Right renal pelvis (tissue), 4 donors: ENCODE results near the gene WDR59. TPM values are rescaled to one million over a fixed set of nuclear protein-coding genes. Genes with fewer than 3 reads are reported as not detected.

ENCODE experiments used
- DNase-seq, 4 donors: peaks; one replicate each; pipeline ENCODE4 v3.0.0-alpha.2; 2013; ENCODE audit warnings: low read depth in 4 of 4, low spot score in 3 of 4, missing footprints in 1 of 4
- polyA plus RNA-seq, 4 donors: library from polyadenylated mRNA; unstranded; fragments of 120-200 nt; gene quantifications; one replicate each; pipeline ENCODE4 v1.2.1, GENCODE V29; 2013; ENCODE audit not compliant: insufficient read length in 4 of 4

WDR59 gene
- polyA plus RNA-seq, 4 donors = 72.5 to 101 (median 83.6) TPM

DNA sequence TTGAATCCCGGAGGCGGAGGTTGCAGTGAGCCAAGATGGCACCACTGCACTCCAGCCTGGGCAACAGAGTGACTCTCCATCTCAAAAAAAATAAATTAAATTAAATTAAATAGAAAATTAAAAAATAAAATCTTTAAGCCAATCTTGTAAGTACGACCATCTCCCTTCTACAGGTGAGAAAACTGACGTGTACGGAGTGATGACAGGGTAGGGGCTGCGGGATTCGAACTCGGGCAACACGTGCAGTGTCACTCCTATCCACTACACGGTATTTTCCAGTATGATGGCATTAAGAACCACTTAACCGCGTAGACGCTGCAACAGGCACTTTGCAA lies 762 bp downstream of the WDR59 start:
- no peak for DNase-seq

DNA sequence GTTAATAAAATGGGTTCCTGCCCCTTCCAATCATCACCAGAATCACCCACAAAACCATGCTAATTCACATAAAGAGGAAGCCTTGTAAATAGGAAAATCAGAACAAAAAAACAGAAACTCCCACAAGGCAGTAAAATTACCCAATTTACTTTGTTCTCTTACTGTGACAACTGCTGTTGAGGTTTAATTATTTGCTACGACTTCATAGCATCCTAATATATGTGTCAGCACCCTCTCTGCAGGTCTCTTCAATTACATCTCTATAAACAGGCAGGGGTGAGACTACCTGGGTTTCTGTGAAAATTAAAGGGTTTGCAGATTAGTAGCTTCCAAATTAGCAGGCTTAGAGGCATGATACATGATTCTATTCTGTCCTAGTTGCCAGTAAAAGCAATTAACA lies 2.7 kb downstream of the WDR59 start:
- no peak for DNase-seq

- no peak for DNase-seq
These were observed 9.3 kb downstream of the WDR59 start for GRCh38 chr16:74975591-74975990.

- DNase-seq = no peak
These were observed 11.6 kb downstream of the WDR59 start for GRCh38 chr16:74973304-74973703.

- DNase-seq = no peak
These were observed 30.2 kb downstream of the WDR59 start for GRCh38 chr16:74954763-74955162.

GRCh38 chr16:74951681-74952080 lies 33.2 kb downstream of the WDR59 start:
- no peak for DNase-seq

DNA sequence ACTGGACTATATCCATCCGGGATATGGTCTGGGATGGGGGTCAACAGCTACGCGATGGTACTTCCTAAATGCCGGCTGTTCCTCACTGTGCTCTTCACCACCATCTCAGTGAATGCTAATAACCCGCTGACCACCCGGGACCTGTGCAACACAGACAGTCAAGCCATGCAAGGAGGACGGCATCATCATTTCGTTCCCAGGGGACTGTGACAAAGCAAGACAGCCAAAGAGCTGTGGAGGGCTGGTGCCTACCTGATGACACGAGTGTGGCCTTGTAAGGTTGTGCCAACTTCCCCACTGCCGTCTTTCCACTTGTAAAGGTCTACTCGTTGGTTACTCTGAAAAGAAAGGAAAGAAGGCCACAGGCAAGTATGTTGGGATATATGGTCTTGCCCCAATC lies 33.7 kb downstream of the WDR59 start:
- no peak for DNase-seq

DNA sequence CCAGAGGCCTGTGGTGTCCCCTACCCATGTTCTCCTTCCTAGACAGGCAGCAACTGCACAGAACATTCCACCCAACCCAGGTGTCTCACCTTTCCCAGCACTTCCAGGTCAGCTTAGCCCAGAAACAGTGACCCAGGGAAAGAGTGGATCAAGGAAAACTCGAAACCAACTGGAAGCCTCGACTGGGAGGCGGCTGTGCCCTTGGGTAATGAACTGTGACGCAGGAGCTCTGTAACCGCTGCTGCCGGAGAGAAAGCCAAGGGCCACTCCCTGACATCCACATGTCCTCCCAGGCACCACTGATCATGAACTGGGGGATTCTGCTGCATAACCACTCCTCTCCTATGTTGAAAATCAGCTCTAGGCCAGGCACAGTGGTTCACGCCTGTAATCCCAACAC lies 34.4 kb downstream of the WDR59 start:
- DNase-seq = peak in 1 of 4 donors; percentile 22

DNA sequence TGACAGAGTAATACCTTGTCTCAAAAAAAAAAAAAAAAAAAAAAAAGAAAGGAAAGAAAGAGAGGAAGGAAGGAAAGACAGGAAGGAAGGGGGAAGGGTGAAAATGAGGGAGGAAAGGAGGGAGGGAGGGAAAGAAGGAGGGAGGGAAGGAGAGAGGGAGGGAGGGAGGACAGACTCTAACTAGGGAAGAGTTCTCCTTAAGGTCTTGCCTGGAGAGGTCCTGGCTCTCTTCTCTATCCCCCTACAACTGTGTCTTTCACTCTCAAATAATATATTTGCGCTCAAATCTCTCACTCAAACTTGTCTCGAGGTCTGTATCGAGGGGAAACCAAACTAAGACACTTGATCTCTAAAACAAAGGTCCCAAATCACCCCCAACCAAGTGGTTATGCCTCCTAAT lies 35.6 kb downstream of the WDR59 start:
- no peak for DNase-seq

DNA sequence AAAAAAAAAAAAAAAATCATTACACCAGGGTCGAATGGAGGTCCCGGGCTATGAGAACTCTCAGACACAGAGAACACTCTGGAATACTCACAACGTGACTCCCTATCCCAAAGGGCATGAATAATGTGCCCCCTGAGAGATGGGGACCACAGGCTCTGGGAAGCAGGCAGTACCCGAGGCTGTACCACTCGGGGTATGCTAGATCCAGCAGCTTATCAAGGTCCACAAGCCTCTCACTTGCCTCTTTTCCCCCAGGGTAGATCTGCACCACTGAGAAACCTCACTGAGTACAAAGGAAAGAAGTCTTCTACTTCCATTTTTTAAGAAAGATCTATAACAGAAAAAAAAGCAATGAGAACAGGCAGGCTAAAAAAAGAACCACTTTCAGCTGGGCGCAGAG lies 40.5 kb downstream of the WDR59 start:
- DNase-seq = no peak

DNA sequence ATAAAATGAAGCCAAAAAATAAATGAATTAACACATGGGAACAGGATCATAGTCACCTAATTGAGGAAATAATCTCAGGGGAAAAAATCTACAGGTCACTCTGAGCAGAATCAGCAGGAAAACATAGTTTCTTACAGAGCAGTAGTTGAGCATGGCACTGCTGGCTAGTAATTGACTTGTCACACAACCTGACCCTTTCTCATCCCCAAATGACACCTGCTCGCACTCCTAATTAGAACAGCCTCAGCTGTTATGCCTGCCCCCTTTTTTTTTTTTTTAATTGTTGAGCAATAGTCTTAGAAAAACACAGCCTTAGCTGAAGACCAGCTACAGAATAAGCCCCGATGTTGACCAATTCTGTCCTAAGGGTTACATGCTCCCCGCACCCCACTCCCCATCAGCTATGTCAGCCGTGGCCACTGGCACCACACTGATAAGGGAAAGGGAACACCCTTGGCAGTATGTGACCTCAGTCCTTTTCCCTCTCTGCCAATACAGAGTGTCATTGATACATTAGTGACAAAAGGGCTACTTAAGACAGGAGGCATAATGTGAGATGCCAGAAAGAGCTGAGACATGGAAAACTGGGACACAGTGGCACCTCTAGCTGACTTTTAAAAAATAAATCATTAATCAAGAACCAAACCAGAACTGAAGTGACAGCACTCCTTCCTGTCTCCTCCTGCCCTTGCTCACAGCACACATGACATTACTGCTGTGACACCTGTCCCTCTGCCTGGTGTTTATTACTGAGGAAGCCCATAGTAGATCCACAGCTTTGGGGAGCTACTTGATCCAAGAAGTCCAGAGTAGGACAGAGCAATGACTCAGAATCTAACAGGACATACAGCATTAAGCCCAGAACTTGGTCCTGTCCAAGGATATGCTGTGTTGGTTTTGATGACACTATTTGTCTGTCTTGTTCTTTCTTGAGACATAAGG lies 41.7 kb downstream of the WDR59 start:
- no peak for DNase-seq

DNA sequence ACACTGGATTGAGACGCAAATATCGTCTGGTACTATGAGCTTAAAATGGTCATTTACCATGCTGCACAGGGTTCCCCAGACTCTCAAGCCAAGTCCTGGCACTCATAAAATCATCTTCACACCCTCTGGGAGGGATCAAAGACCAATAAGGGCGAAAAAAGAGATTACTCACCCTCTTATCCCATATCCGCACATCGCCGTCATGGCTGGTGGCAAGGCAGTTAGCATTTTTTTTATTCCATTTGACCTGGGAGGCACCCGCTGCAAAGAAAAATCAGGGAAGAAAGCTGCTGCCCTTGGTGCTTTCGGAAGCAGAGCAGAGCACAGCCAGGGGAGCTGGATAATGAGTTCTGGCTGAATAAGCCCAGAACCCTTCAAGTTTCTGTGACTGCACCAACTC lies 42.4 kb downstream of the WDR59 start:
- no peak for DNase-seq

- DNase-seq = no peak
These were observed 45.2 kb downstream of the WDR59 start for GRCh38 chr16:74939688-74940087.

DNA sequence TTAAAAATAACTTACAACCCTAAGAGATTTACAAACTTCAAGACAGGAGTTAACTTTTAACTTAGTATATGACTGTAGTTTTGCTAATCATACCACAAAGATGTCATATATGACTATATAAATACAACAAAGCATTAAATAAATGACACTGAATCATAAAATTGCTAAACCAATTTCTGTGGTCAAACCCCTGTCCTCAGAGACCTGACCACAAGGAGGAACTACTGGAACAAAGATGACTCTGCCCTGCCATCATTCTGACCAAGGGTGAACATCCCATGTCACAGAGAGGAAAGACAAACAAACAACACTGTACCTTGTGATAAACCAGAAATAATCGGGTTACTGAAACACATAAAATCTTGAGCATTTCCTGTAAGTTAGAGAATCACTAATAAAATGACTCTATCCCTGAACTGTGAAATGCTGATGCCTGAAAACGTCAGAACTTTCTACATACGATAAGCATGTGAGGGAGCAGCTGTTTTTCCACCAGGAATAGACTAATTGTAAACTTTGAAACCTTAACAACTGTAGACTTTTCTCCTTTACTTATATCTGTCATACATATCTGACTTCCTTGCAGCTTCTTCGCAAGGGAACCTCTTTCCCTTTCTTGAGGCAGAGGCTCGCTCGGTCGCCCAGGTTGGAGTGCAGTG lies 47.9 kb downstream of the WDR59 start:
- DNase-seq = no peak

DNA sequence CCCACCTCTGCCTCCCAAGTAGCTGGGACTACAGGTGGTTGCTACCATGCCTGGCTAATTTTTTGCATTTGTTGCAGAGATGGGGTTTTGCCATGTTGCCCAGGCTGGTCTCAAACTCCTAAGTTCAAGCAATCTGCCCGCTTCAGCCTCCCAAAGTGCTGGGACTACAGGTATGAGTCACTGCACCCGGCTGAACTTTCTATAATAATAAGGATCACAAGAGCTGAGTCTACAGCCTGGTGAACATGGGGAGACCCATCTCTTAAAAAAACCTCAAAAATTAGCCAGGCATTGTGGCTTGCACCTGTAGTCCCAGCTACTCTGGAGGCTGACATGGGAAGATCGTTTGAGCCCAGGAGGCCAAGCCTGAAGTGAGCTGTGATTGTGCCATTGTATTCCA lies 53.5 kb downstream of the WDR59 start:
- no peak for DNase-seq

- no peak for DNase-seq
These were observed 55.3 kb downstream of the WDR59 start for GRCh38 chr16:74929636-74930035.

DNA sequence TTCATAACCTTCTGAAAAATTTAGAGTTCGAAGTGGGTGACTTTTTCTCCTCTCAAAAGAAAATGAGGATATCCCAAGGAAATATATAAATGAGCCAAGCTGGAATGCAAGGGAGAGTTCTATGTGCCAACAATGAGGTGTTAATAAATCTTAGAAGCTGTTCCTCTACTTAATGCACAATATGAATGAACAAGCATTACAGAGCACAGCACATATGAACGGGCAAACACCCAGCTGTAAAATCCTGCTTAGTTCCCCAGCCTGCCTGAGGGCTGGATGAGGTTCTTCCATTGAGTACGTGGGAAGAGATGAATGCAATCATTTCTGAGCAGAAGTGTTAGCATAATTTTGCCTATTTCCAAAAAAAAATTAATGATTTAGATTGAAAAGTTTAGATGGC lies 58.1 kb downstream of the WDR59 start:
- no peak for DNase-seq

- DNase-seq = no peak
These were observed 61.0 kb downstream of the WDR59 start for GRCh38 chr16:74923766-74924460.

- DNase-seq = no peak
These were observed 62.5 kb downstream of the WDR59 start for GRCh38 chr16:74922150-74923138.

GRCh38 chr16:74921051-74921450 lies 63.9 kb downstream of the WDR59 start:
- DNase-seq = no peak
